ENCODE data around the gene MB21D2. TPM values are rescaled to one million over a fixed set of nuclear protein-coding genes. Genes with fewer than 3 reads are reported as not detected.

Gene MB21D2
- total and polyA plus RNA-seq, 10 donors, result 0.59 to 3.5 (median 2.0) TPM

DNA sequence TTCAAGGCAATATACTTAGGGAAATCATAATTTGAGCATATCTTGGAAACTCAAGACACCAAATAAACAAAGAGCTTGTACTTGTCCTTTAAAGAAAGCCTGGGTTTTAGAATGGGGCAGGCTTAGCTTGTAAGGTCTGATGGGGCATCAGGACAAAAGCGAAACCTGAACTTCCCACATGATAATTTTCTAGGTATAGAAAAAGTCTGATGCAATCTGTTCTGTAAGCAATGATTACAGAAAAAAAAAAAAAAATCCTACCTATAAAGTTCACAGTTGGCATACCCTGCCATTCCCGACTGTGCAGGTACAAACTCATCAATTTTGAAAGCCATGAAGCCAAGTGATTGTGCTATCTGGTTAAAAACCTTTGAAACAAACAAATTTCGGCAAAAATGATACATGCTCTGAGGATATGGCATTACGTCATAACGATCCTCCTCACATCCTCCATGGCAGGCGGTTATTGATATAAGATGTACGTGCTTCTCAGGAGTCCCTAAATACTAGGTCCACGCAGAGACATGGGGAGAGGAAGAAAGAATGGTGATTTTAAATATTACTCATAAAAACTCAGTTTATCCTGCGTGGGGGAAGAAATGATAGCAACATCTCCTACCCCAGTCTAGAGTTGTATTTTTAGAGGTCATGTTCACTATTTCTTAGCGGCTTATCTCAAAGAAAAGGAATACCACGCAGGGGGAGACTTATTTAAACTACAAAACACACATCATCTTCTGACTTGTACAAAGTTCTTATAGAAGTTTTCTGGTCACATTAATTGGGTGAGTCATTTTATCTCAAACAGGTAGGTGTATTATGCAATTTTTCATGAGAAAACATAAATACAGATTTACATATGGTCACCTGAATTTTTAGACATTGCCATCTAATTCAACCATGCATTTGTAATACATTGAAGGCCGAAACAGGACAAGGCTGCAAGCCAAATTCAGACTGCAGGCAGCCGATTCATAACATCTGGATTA, 27.0 kb downstream of the MB21D2 start:
- no peak overlapping the region for H3K4me3 ChIP-seq
- DNase-seq, result no peak
- intact Hi-C loops (cut with DNase I; ENCODE audit: low total_unique reads), result no loop called here
- TF ChIP-seq POLR2AphosphoS5 (IDR thresholded peaks at IDR 0.05) (no peak), CTCF (IDR thresholded peaks at IDR 0.05 in 8 of 11, conservative IDR thresholded peaks at IDR 0.05 in 3 of 11) (no peak), POLR2A (IDR thresholded peaks at IDR 0.05) (no peak)
- peaks cover 0 to 26% (median 13%) of the 10 kb centered on the region in 6 donors for H3K4me1 ChIP-seq
- H3K36me3 ChIP-seq, result no peaks in the 10 kb centered on the region
- no peaks in the 10 kb centered on the region for H3K27me3 ChIP-seq (replicated peaks in 1 of 7)
- H3K27ac ChIP-seq, result peak overlapping the region in 1 of 8 donors; percentile 60
- no peaks in the 10 kb centered on the region for H3K9me3 ChIP-seq
- WGBS, 5 donors, result 88 to 93% (median 93%) methylated on average over 13 of the region's 13 CpGs

GRCh38 chr3:192889679-192890078, 28.0 kb downstream of the MB21D2 start:
- no peak for DNase-seq
- Histone ChIP-seq H3K27me3 (replicated peaks in 1 of 7) (no peaks in the 10 kb centered on the region), H3K27ac (peak overlapping the region in 1 of 8 donors; percentile 60), H3K9me3 (no peaks in the 10 kb centered on the region), H3K4me1 (peaks cover 0 to 26% (median 13%) of the 10 kb centered on the region in 6 donors), H3K4me3 (no peak overlapping the region), H3K36me3 (no peaks in the 10 kb centered on the region)
- no peak for TF ChIP-seq CTCF (IDR thresholded peaks at IDR 0.05 in 8 of 11, conservative IDR thresholded peaks at IDR 0.05 in 3 of 11)
- intact Hi-C loops (cut with DNase I; ENCODE audit: low total_unique reads), result no loop called here
- WGBS, 5 donors, result 43 to 68% (median 65%) methylated on average over 3 of the region's 3 CpGs

DNA sequence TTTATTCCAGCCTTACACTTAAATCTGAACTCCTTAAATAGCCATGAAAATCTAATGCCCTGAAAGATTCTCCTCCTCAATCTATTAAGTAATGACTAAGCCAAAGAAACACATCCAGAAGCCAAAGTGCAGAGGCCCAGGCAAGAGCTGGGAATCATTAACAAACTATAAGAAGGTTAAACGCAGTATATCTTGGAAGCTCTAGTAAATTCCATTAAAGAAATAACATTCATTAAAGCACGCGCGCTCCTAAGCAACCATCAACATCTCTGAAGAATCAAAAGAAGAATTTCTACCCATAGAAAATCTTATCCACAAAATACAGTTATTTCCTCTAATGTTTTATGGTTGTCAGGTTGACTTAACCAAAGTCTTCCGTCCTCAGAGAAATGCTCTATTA, 29.5 kb downstream of the MB21D2 start:
- Histone ChIP-seq H3K27me3 (replicated peaks in 1 of 7) (no peaks in the 10 kb centered on the region), H3K4me1 (peaks cover 0 to 20% (median 11%) of the 10 kb centered on the region in 6 donors), H3K27ac (no peak overlapping the region), H3K4me3 (no peak overlapping the region), H3K36me3 (no peaks in the 10 kb centered on the region), H3K9me3 (no peaks in the 10 kb centered on the region)
- WGBS, 5 donors, result 92 to 96% (median 94%) methylated on average over 5 of the region's 5 CpGs
- no peak for DNase-seq
- intact Hi-C loops (cut with DNase I; ENCODE audit: low total_unique reads), result no loop called here
- TF ChIP-seq POLR2AphosphoS5 (IDR thresholded peaks at IDR 0.05) (no peak), POLR2A (IDR thresholded peaks at IDR 0.05) (no peak), CTCF (IDR thresholded peaks at IDR 0.05 in 8 of 11, conservative IDR thresholded peaks at IDR 0.05 in 3 of 11) (no peak)

GRCh38 chr3:192887701-192888100, 30.0 kb downstream of the MB21D2 start:
- Histone ChIP-seq H3K9me3 (no peaks in the 10 kb centered on the region), H3K27ac (no peak overlapping the region), H3K36me3 (no peaks in the 10 kb centered on the region), H3K27me3 (replicated peaks in 1 of 7) (no peaks in the 10 kb centered on the region), H3K4me1 (peaks cover 0 to 15% (median 8%) of the 10 kb centered on the region in 6 donors), H3K4me3 (no peak overlapping the region)
- TF ChIP-seq POLR2AphosphoS5 (IDR thresholded peaks at IDR 0.05), result no peak
- no peak for TF ChIP-seq POLR2A (IDR thresholded peaks at IDR 0.05)
- TF ChIP-seq CTCF (IDR thresholded peaks at IDR 0.05 in 8 of 11, conservative IDR thresholded peaks at IDR 0.05 in 3 of 11), result no peak
- DNase-seq, result no peak
- WGBS, 5 donors, result 92 to 96% (median 94%) methylated on average over 7 of the region's 7 CpGs
- intact Hi-C loops (cut with DNase I; ENCODE audit: low total_unique reads), result no loop called here
